ENCODE measurements around the gene MUC22. TPM values are rescaled to one million over a fixed set of nuclear protein-coding genes. Genes with fewer than 3 reads are reported as not detected.
A peak's percentile ranks its signal among the peaks of the same experiment; 100 is the strongest.
"Not testable (repeated sequence)": the region's sequence is repeated elsewhere in the genome, so short reads cannot be mapped to it uniquely, and the experiment has no call there.

MUC22 gene
- total RNA-seq, 5 donors from 2014 or later (not counting 1 experiment from before 2014, with no cell fraction given): not detected

- H3K4me1 Mint-ChIP-seq; DNase-seq; ATAC-seq (replicated peaks in 1 of 4); H3K36me3 ChIP-seq (ENCODE audit: control insufficient read depth in 2 of 2, extremely low read depth in 1 of 2, insufficient read depth in 1 of 2, low read length in 1 of 2); H3K36me3 Mint-ChIP-seq; H3K9me3 ChIP-seq; H3K4me3 ChIP-seq (ENCODE audit: control insufficient read depth in 1 of 2, extremely low read depth in 1 of 2, low read length in 1 of 2); H3K27ac ChIP-seq (ENCODE audit: low read length); H3K27ac Mint-ChIP-seq; H3K4me1 ChIP-seq (ENCODE audit: control insufficient read depth in 1 of 2, extremely low read depth in 1 of 2, insufficient read depth in 2 of 2, low read length in 2 of 2); H3K4me3 Mint-ChIP-seq; H3K9me3 Mint-ChIP-seq: not testable (repeated sequence)
- ChIA-PET POLR2A (interaction anchor here in 1 of 2 donors (0.6 kb wide), 1 partner anchor 1402 kb away, joined by 5 read pairs; no protein-coding TSS in a partner anchor), CTCF (interaction anchor here (0.5 to 1.3 kb wide), 3 partner anchors 9 to 516 kb away, joined by 3 to 7 read pairs (median 3); no protein-coding TSS in a partner anchor)
- H3K27me3 ChIP-seq (replicated peaks in 1 of 2; ENCODE audit: control insufficient read depth in 2 of 2, extremely low read depth in 1 of 2, insufficient read depth in 2 of 2, low read length in 1 of 2): peaks cover 0 to 21% of the 10 kb centered on the region in 2 experiments
- peaks cover 14 to 40% of the 10 kb centered on the region in 2 donors for H3K27me3 Mint-ChIP-seq
- WGBS (ENCODE audit: insufficient coverage): no CpG with 5 or more reads among the region's 4 CpGs
Measured at GRCh38 chr6:31053187-31053586, 42.9 kb downstream of the MUC22 start.

- ATAC-seq (replicated peaks in 1 of 4) (no peak), DNase-seq (no peak)
- Histone ChIP-seq H3K27ac (ENCODE audit: low read length) (no peak overlapping the region), H3K4me3 (ENCODE audit: control insufficient read depth in 1 of 2, extremely low read depth in 1 of 2, low read length in 1 of 2) (no peak overlapping the region), H3K9me3 (no peaks in the 10 kb centered on the region), H3K4me1 (ENCODE audit: control insufficient read depth in 1 of 2, extremely low read depth in 1 of 2, insufficient read depth in 2 of 2, low read length in 2 of 2) (no peaks in the 10 kb centered on the region), H3K36me3 (ENCODE audit: control insufficient read depth in 2 of 2, extremely low read depth in 1 of 2, insufficient read depth in 1 of 2, low read length in 1 of 2) (no peaks in the 10 kb centered on the region), H3K27me3 (replicated peaks in 1 of 2; ENCODE audit: control insufficient read depth in 2 of 2, extremely low read depth in 1 of 2, insufficient read depth in 2 of 2, low read length in 1 of 2) (peaks cover 0 to 16% of the 10 kb centered on the region in 2 experiments)
- CTCF ChIA-PET: interaction anchor here (0.5 to 1.3 kb wide), 2 partner anchors 9 to 517 kb away, joined by 3 to 7 read pairs; no protein-coding TSS in a partner anchor
- no peak overlapping the region for H3K27ac Mint-ChIP-seq
- WGBS (ENCODE audit: insufficient coverage): 18% methylated on average over 4 of the region's 8 CpGs
- no peak overlapping the region for H3K4me3 Mint-ChIP-seq
- no peaks in the 10 kb centered on the region for H3K36me3 Mint-ChIP-seq
- no peaks in the 10 kb centered on the region for H3K9me3 Mint-ChIP-seq
- H3K4me1 Mint-ChIP-seq: no peaks in the 10 kb centered on the region
- H3K27me3 Mint-ChIP-seq: peaks cover 10 to 37% of the 10 kb centered on the region in 2 donors
- POLR2A ChIA-PET: interaction anchor here in 1 of 2 donors (0.6 kb wide), 1 partner anchor 1401 kb away, joined by 5 read pairs; no protein-coding TSS in a partner anchor
Measured at GRCh38 chr6:31053873-31054272, 43.6 kb downstream of the MUC22 start.

DNA sequence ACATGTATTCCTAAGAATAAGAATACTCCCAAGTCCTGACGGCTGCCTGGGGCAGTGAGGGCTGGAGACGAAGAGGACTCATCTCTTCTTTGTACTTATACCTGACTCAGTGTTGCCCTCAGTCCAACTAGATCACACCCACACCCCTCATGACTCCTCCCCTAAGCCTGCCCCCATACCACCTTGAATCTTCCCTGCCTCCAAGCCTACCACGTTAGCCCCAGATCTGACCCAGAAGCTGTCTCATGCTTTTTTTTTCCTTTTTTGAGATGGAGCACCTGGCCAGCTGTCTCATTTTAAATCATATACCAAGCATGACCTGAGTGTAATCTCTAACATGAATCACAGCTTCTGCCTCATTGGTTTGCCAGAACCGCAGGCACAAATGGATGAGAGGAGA, 45.2 kb downstream of the MUC22 start:
- H3K9me3 ChIP-seq: no peaks in the 10 kb centered on the region
- Mint-ChIP-seq H3K4me1 (no peaks in the 10 kb centered on the region), H3K4me3 (no peak overlapping the region), H3K27me3 (peaks cover 4 to 36% of the 10 kb centered on the region in 2 donors), H3K27ac (no peak overlapping the region), H3K36me3 (no peaks in the 10 kb centered on the region), H3K9me3 (no peaks in the 10 kb centered on the region)
- H3K4me1 ChIP-seq (ENCODE audit: control insufficient read depth in 1 of 2, extremely low read depth in 1 of 2, insufficient read depth in 2 of 2, low read length in 2 of 2): no peaks in the 10 kb centered on the region
- peaks cover 0 to 16% of the 10 kb centered on the region in 2 experiments for H3K27me3 ChIP-seq (replicated peaks in 1 of 2; ENCODE audit: control insufficient read depth in 2 of 2, extremely low read depth in 1 of 2, insufficient read depth in 2 of 2, low read length in 1 of 2)
- no peak overlapping the region for H3K4me3 ChIP-seq (ENCODE audit: control insufficient read depth in 1 of 2, extremely low read depth in 1 of 2, low read length in 1 of 2)
- DNase-seq: no peak
- no peak for ATAC-seq (replicated peaks in 1 of 4)
- no peak overlapping the region for H3K27ac ChIP-seq (ENCODE audit: low read length)
- ChIA-PET POLR2A (no interaction called here), CTCF (interaction anchor here (0.7 to 0.8 kb wide), 2 partner anchors 9 to 14 kb away, joined by 4 to 5 read pairs; no protein-coding TSS in a partner anchor)
- WGBS (ENCODE audit: insufficient coverage): 69% methylated on average over 3 of the region's 4 CpGs
- no peaks in the 10 kb centered on the region for H3K36me3 ChIP-seq (ENCODE audit: control insufficient read depth in 2 of 2, extremely low read depth in 1 of 2, insufficient read depth in 1 of 2, low read length in 1 of 2)

GRCh38 chr6:31057426-31058003, 47.2 kb downstream of the MUC22 start:
- Mint-ChIP-seq H3K4me1 (no peaks in the 10 kb centered on the region), H3K4me3 (no peak overlapping the region), H3K9me3 (no peaks in the 10 kb centered on the region), H3K27ac (no peak overlapping the region), H3K27me3 (peaks cover 8 to 22% of the 10 kb centered on the region in 2 donors), H3K36me3 (no peaks in the 10 kb centered on the region)
- no peaks in the 10 kb centered on the region for H3K9me3 ChIP-seq
- H3K27ac ChIP-seq (ENCODE audit: low read length): no peak overlapping the region
- WGBS (ENCODE audit: insufficient coverage): 88% methylated on average over 3 of the region's 4 CpGs
- no peak for DNase-seq
- H3K4me1 ChIP-seq (ENCODE audit: control insufficient read depth in 1 of 2, extremely low read depth in 1 of 2, insufficient read depth in 2 of 2, low read length in 2 of 2): no peaks in the 10 kb centered on the region
- peaks cover 0 to 18% of the 10 kb centered on the region in 2 experiments for H3K27me3 ChIP-seq (replicated peaks in 1 of 2; ENCODE audit: control insufficient read depth in 2 of 2, extremely low read depth in 1 of 2, insufficient read depth in 2 of 2, low read length in 1 of 2)
- POLR2A ChIA-PET: no interaction called here
- ATAC-seq (replicated peaks in 1 of 4): no peak
- H3K4me3 ChIP-seq (ENCODE audit: control insufficient read depth in 1 of 2, extremely low read depth in 1 of 2, low read length in 1 of 2): no peak overlapping the region
- no peaks in the 10 kb centered on the region for H3K36me3 ChIP-seq (ENCODE audit: control insufficient read depth in 2 of 2, extremely low read depth in 1 of 2, insufficient read depth in 1 of 2, low read length in 1 of 2)
- CTCF ChIA-PET: no interaction called here

GRCh38 chr6:31058128-31058894, 48.0 kb downstream of the MUC22 start:
- H3K4me1 ChIP-seq (ENCODE audit: control insufficient read depth in 1 of 2, extremely low read depth in 1 of 2, insufficient read depth in 2 of 2, low read length in 2 of 2): no peaks in the 10 kb centered on the region
- no peak overlapping the region for H3K27ac ChIP-seq (ENCODE audit: low read length)
- H3K4me3 Mint-ChIP-seq: no peak overlapping the region
- no peaks in the 10 kb centered on the region for H3K4me1 Mint-ChIP-seq
- ChIA-PET CTCF (interaction anchor here in 1 of 2 donors (0.7 kb wide), 1 partner anchor 394 kb away, joined by 4 read pairs; no protein-coding TSS in a partner anchor), POLR2A (no interaction called here)
- no peak overlapping the region for H3K4me3 ChIP-seq (ENCODE audit: control insufficient read depth in 1 of 2, extremely low read depth in 1 of 2, low read length in 1 of 2)
- no peak overlapping the region for H3K27ac Mint-ChIP-seq
- DNase-seq: peak in 1 of 35 experiments; percentile 45
- H3K27me3 ChIP-seq (replicated peaks in 1 of 2; ENCODE audit: control insufficient read depth in 2 of 2, extremely low read depth in 1 of 2, insufficient read depth in 2 of 2, low read length in 1 of 2): peaks cover 0 to 18% of the 10 kb centered on the region in 2 experiments
- no peak for ATAC-seq (replicated peaks in 1 of 4)
- H3K36me3 ChIP-seq (ENCODE audit: control insufficient read depth in 2 of 2, extremely low read depth in 1 of 2, insufficient read depth in 1 of 2, low read length in 1 of 2): no peaks in the 10 kb centered on the region
- H3K27me3 Mint-ChIP-seq: peaks cover 8 to 19% of the 10 kb centered on the region in 2 donors
- WGBS (ENCODE audit: insufficient coverage): 66% methylated on average over 5 of the region's 10 CpGs
- no peaks in the 10 kb centered on the region for H3K36me3 Mint-ChIP-seq
- H3K9me3 ChIP-seq: no peaks in the 10 kb centered on the region
- H3K9me3 Mint-ChIP-seq: no peaks in the 10 kb centered on the region

DNA sequence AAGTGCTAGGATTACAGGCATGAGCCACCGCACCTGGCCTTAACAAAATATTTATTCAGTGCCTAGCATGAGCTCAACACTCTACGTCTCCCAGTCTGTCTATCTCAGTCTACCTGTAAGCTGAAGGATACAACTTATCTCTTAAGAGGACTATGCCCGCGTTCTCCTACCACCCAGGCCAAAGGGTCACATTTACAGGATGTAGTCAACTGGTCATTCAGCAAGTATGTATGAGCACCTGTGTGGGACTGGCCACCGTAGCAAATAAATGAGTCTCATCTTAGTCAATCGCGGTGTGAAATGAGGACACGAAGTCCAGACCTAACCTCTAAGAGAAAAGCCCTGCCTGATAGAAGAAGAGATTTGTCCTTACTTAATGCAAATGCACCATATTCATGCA, 49.9 kb downstream of the MUC22 start:
- DNase-seq (no peak), ATAC-seq (replicated peaks in 1 of 4) (no peak)
- Histone ChIP-seq H3K9me3 (no peaks in the 10 kb centered on the region), H3K27me3 (replicated peaks in 1 of 2; ENCODE audit: control insufficient read depth in 2 of 2, extremely low read depth in 1 of 2, insufficient read depth in 2 of 2, low read length in 1 of 2) (peaks cover 0 to 2% of the 10 kb centered on the region in 2 experiments), H3K4me1 (ENCODE audit: control insufficient read depth in 1 of 2, extremely low read depth in 1 of 2, insufficient read depth in 2 of 2, low read length in 2 of 2) (no peaks in the 10 kb centered on the region), H3K36me3 (ENCODE audit: control insufficient read depth in 2 of 2, extremely low read depth in 1 of 2, insufficient read depth in 1 of 2, low read length in 1 of 2) (no peaks in the 10 kb centered on the region), H3K27ac (ENCODE audit: low read length) (no peak overlapping the region), H3K4me3 (ENCODE audit: control insufficient read depth in 1 of 2, extremely low read depth in 1 of 2, low read length in 1 of 2) (no peak overlapping the region)
- Mint-ChIP-seq H3K36me3 (no peaks in the 10 kb centered on the region), H3K4me1 (no peaks in the 10 kb centered on the region), H3K4me3 (no peak overlapping the region), H3K27me3 (peaks cover 4% of the 10 kb centered on the region in 2 donors), H3K9me3 (no peaks in the 10 kb centered on the region), H3K27ac (no peak overlapping the region)
- POLR2A ChIA-PET: interaction anchor here in 1 of 2 donors (0.6 kb wide), 1 partner anchor 248 kb away, joined by 6 read pairs; no protein-coding TSS in a partner anchor
- 92% methylated on average over 2 of the region's 8 CpGs for WGBS (ENCODE audit: insufficient coverage)
- CTCF ChIA-PET: interaction anchor here in 1 of 2 donors (1.1 kb wide), 1 partner anchor 23 kb away, joined by 3 read pairs; no protein-coding TSS in a partner anchor
